Measurements from ENCODE around the gene MUC16. TPM values are rescaled to one million over a fixed set of nuclear protein-coding genes. Genes with fewer than 3 reads are reported as not detected.
"Not testable (repeated sequence)": the region's sequence is repeated elsewhere in the genome, so short reads cannot be mapped to it uniquely, and the experiment has no call there.

Gene MUC16
- total RNA-seq, 2 experiments from 2014 or later, result not detected

GRCh38 chr19:9054207-9054606, 44.0 kb upstream of the MUC16 start:
- no peak for TF ChIP-seq CTCF (IDR thresholded peaks at IDR 0.05)
- no peaks in the 10 kb centered on the region for H3K9me3 Mint-ChIP-seq
- H3K4me3 Mint-ChIP-seq, result no peak overlapping the region
- intact Hi-C loops (cut with micrococcal nuclease), result no loop called here
- no peaks in the 10 kb centered on the region for H3K4me1 Mint-ChIP-seq (ENCODE audit: low read depth)
- DNase-seq (no peak), ATAC-seq (no peak)
- H3K27me3 Mint-ChIP-seq, result peaks cover 6% of the 10 kb centered on the region
- no peaks in the 10 kb centered on the region for H3K36me3 Mint-ChIP-seq (ENCODE audit: low read depth)
- ChIA-PET POLR2A (no interaction called here), CTCF (no interaction called here)
- H3K27ac Mint-ChIP-seq, result no peak overlapping the region

GRCh38 chr19:9053674-9054073, 43.5 kb upstream of the MUC16 start:
- POLR2A ChIA-PET; H3K4me3 Mint-ChIP-seq; H3K4me1 Mint-ChIP-seq (ENCODE audit: low read depth); H3K9me3 Mint-ChIP-seq; H3K27me3 Mint-ChIP-seq; intact Hi-C loops (cut with micrococcal nuclease); CTCF ChIA-PET; DNase-seq; H3K27ac Mint-ChIP-seq; H3K36me3 Mint-ChIP-seq (ENCODE audit: low read depth); ATAC-seq: not testable (repeated sequence)

GRCh38 chr19:9052894-9053293, 42.7 kb upstream of the MUC16 start:
- ATAC-seq, result no peak
- DNase-seq, result no peak
- TF ChIP-seq CTCF (IDR thresholded peaks at IDR 0.05), result no peak
- intact Hi-C loops (cut with micrococcal nuclease), result no loop called here
- POLR2A ChIA-PET, result no interaction called here
- Mint-ChIP-seq H3K27me3 (peaks cover 5% of the 10 kb centered on the region), H3K27ac (no peak overlapping the region), H3K4me3 (no peak overlapping the region), H3K36me3 (ENCODE audit: low read depth) (no peaks in the 10 kb centered on the region), H3K9me3 (no peaks in the 10 kb centered on the region), H3K4me1 (ENCODE audit: low read depth) (no peaks in the 10 kb centered on the region)
- CTCF ChIA-PET, result interaction anchor here (1.1 kb wide), 1 partner anchor 64 kb away, joined by 3 read pairs; no protein-coding TSS in a partner anchor

GRCh38 chr19:9046694-9047093, 36.5 kb upstream of the MUC16 start:
- ATAC-seq (no peak), DNase-seq (no peak)
- Mint-ChIP-seq H3K9me3 (no peaks in the 10 kb centered on the region), H3K36me3 (ENCODE audit: low read depth) (no peaks in the 10 kb centered on the region), H3K4me1 (ENCODE audit: low read depth) (no peaks in the 10 kb centered on the region), H3K27me3 (peaks cover 12% of the 10 kb centered on the region), H3K4me3 (no peak overlapping the region), H3K27ac (no peak overlapping the region)
- CTCF ChIA-PET, result no interaction called here
- intact Hi-C loops (cut with micrococcal nuclease), result no loop called here
- POLR2A ChIA-PET, result no interaction called here
- TF ChIP-seq CTCF (IDR thresholded peaks at IDR 0.05), result no peak

- no peaks in the 10 kb centered on the region for H3K4me1 Mint-ChIP-seq (ENCODE audit: low read depth)
- ChIA-PET POLR2A (no interaction called here), CTCF (no interaction called here)
- no peak for TF ChIP-seq CTCF (IDR thresholded peaks at IDR 0.05)
- H3K36me3 Mint-ChIP-seq (ENCODE audit: low read depth), result no peaks in the 10 kb centered on the region
- peaks cover 10% of the 10 kb centered on the region for H3K27me3 Mint-ChIP-seq
- intact Hi-C loops (cut with micrococcal nuclease), result no loop called here
- no peak for DNase-seq
- H3K4me3 Mint-ChIP-seq, result no peak overlapping the region
- ATAC-seq, result no peak
- H3K27ac Mint-ChIP-seq, result no peak overlapping the region
- H3K9me3 Mint-ChIP-seq, result no peaks in the 10 kb centered on the region
These were observed 34.2 kb upstream of the MUC16 start for GRCh38 chr19:9044449-9044848.

- peaks cover 10% of the 10 kb centered on the region for H3K27me3 Mint-ChIP-seq
- H3K4me3 Mint-ChIP-seq, result no peak overlapping the region
- ChIA-PET POLR2A (no interaction called here), CTCF (no interaction called here)
- ATAC-seq, result no peak
- H3K27ac Mint-ChIP-seq, result no peak overlapping the region
- no peaks in the 10 kb centered on the region for H3K36me3 Mint-ChIP-seq (ENCODE audit: low read depth)
- intact Hi-C loops (cut with micrococcal nuclease), result no loop called here
- no peaks in the 10 kb centered on the region for H3K9me3 Mint-ChIP-seq
- no peak for TF ChIP-seq CTCF (IDR thresholded peaks at IDR 0.05)
- DNase-seq, result no peak
- H3K4me1 Mint-ChIP-seq (ENCODE audit: low read depth), result no peaks in the 10 kb centered on the region
These were observed 33.3 kb upstream of the MUC16 start for GRCh38 chr19:9043524-9043923.
